Loucy (cell line): ENCODE data around the gene ARL6IP4.

Source experiments
- H2AFZ ChIP-seq: fragments of 200-600 bp; sonication (generic); 2 replicates; pipeline ENCODE4 v1.6.0; 2016; ENCODE audit warnings: antibody characterized with exemption, mild to moderate bottlenecking, low read length, moderate library complexity
- H3F3A ChIP-seq: fragments of 200-600 bp; 2 replicates; pipeline ENCODE4 v1.6.0; 2016; ENCODE audit warnings: antibody characterized with exemption, low read depth, mild to moderate bottlenecking
- H3K27me3 ChIP-seq: fragments of 200-600 bp; sonication (generic); 2 replicates; pipeline ENCODE4 v1.6.1; 2014; ENCODE audit warnings: low read length, mild to moderate bottlenecking; ENCODE audit not compliant: insufficient read depth, poor library complexity, severe bottlenecking
- H3K36me3 ChIP-seq: fragments of 200-600 bp; sonication (generic); 2 replicates; pipeline ENCODE4 v1.6.1; 2016; ENCODE audit warnings: low read length; ENCODE audit not compliant: insufficient read depth
- H3K4me1 ChIP-seq: fragments of 200-600 bp; sonication (generic); 2 replicates; pipeline ENCODE4 v1.5.1; 2014; ENCODE audit warnings: low read length, mild to moderate bottlenecking; ENCODE audit not compliant: insufficient read depth, poor library complexity, severe bottlenecking
- H3K4me2 ChIP-seq: fragments of 200-600 bp; sonication (generic); 2 replicates; pipeline ENCODE4 v1.6.0; 2014; ENCODE audit warnings: antibody characterized with exemption, low read length, low read depth, mild to moderate bottlenecking; ENCODE audit not compliant: poor library complexity, severe bottlenecking
- H3K4me3 ChIP-seq: fragments of 200-600 bp; sonication (generic); 2 replicates; pipeline ENCODE4 v1.5.1; 2014; ENCODE audit warnings: low read length, mild to moderate bottlenecking, mixed read lengths; ENCODE audit not compliant: poor library complexity, severe bottlenecking
- H3K79me2 ChIP-seq: fragments of 200-600 bp; sonication (generic); 2 replicates; pipeline ENCODE4 v1.6.1; 2014; ENCODE audit warnings: low read length; ENCODE audit not compliant: insufficient read depth
- H3K9ac ChIP-seq: fragments of 200-600 bp; sonication (generic); 2 replicates; pipeline ENCODE4 v1.6.0; 2014; ENCODE audit warnings: mild to moderate bottlenecking, low read depth, low read length, moderate library complexity; ENCODE audit not compliant: poor library complexity, severe bottlenecking
- H3K9me2 ChIP-seq: fragments of 200-600 bp; sonication (generic); replicated peaks from 2 replicates; pipeline ENCODE4 v1.6.1; 2016; ENCODE audit warnings: low read depth, low read length, mixed read lengths
- H3K9me3 ChIP-seq: fragments of 200-600 bp; sonication (generic); 2 replicates; pipeline ENCODE4 v1.6.1; 2014; ENCODE audit warnings: mild to moderate bottlenecking, antibody characterized with exemption, low read length, low read depth; ENCODE audit not compliant: insufficient read depth
- H4K20me1 ChIP-seq: fragments of 200-600 bp; sonication (generic); 2 replicates; pipeline ENCODE4 v1.6.0; 2014; ENCODE audit warnings: antibody characterized with exemption, low read length, mild to moderate bottlenecking; ENCODE audit not compliant: insufficient read depth, poor library complexity, severe bottlenecking
- EZH2phosphoT487 ChIP-seq: fragments of 200-600 bp; IDR thresholded peaks from 2 replicates; pipeline ENCODE4 v1.6.1; 2018; ENCODE audit warnings: antibody characterized with exemption, mild to moderate bottlenecking, moderate library complexity, borderline replicate concordance
- TF ChIP-seq, protein P1 (sequence below): fragments of 200-600 bp; sonication (generic); conservative IDR thresholded peaks from 2 replicates; pipeline ENCODE4 v1.5.1; 2014; ENCODE audit warnings: mild to moderate bottlenecking, antibody characterized with exemption, low read length

Gene ARL6IP4

DNA sequence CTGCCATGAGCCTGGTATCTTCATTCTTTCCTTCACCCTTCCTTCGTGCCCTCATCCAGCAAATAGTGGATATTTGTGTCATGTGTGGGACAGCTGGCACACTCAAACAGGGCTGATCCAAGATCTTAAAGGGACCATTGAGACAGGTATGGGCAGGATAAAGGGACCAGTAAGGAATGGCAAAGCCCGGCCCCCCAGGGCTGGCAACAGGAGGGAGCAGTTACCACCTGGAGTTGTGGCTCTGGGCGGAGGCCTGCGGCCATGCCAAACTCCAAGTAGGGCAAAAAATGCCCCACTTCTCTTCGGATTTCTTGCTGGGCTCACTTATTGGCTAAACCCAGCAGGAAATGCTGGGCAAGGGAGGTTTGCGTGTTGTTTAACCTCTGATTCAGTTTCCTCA lies 3.3 kb upstream of the ARL6IP4 start:
- H3K79me2 ChIP-seq, result peaks cover 68% of the 10 kb centered on the region
- H3K4me2 ChIP-seq, result peak overlapping the region; percentile 96
- H3K4me3 ChIP-seq, result peak overlapping the region; percentile 98
- peaks cover 19% of the 10 kb centered on the region for H3K4me1 ChIP-seq
- no peak overlapping the region for H2AFZ ChIP-seq
- H3K27me3 ChIP-seq, result no peaks in the 10 kb centered on the region
- no peak for TF ChIP-seq EZH2phosphoT487
- TF ChIP-seq, protein P1, sequence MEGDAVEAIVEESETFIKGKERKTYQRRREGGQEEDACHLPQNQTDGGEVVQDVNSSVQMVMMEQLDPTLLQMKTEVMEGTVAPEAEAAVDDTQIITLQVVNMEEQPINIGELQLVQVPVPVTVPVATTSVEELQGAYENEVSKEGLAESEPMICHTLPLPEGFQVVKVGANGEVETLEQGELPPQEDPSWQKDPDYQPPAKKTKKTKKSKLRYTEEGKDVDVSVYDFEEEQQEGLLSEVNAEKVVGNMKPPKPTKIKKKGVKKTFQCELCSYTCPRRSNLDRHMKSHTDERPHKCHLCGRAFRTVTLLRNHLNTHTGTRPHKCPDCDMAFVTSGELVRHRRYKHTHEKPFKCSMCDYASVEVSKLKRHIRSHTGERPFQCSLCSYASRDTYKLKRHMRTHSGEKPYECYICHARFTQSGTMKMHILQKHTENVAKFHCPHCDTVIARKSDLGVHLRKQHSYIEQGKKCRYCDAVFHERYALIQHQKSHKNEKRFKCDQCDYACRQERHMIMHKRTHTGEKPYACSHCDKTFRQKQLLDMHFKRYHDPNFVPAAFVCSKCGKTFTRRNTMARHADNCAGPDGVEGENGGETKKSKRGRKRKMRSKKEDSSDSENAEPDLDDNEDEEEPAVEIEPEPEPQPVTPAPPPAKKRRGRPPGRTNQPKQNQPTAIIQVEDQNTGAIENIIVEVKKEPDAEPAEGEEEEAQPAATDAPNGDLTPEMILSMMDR, result no peak
- no peaks in the 10 kb centered on the region for H3F3A ChIP-seq
- H3K9ac ChIP-seq, result no peak overlapping the region
- peaks cover 16% of the 10 kb centered on the region for H4K20me1 ChIP-seq
- no peaks in the 10 kb centered on the region for H3K36me3 ChIP-seq
- H3K9me3 ChIP-seq, result no peaks in the 10 kb centered on the region
- no peaks in the 10 kb centered on the region for H3K9me2 ChIP-seq

DNA sequence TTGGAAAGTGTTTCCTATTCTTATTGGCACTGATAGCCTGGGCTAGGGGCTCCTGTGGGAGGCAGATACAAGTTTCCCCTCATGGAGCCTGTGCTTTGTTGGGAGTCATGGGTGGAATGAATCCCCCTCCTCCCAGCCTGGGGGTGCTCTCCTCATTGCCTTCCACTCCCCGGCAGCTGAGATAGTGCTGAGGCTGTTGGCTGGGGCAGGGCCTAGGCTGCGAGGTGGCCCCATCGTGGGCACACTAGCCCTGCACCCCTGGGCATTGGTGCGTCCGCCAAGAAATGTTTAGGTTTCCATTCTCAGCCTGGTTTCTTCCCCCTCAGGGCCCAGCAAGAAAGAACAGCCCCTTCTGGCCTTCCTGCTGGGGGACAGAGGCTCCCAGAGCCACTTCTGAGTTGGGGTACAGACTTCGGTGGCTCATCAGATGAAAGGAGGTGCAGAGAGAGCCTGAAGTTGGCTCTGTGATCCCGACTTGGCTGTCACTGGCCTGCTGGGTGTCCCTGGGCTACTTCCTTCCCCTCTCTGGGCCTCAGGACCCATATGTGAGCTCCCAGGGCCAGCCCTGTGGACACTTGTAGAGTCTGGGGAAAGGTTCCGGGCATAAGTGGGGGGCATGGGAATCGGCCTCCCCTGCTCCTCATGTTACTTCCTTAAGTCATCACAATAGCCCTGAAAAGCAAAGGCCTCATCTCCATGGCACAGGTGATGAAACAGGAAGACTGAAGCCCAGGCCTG lies 2.7 kb upstream of the ARL6IP4 start:
- Histone ChIP-seq H3K4me1 (peaks cover 25% of the 10 kb centered on the region), H3K27me3 (no peaks in the 10 kb centered on the region), H3K9me2 (no peaks in the 10 kb centered on the region), H3K4me2 (peak overlapping the region; percentile 96), H3K36me3 (0 out of 2 replicates have a peak, but pooled peaks cover 2% of the 10 kb centered on the region), H3K9me3 (no peaks in the 10 kb centered on the region), H3K79me2 (peaks cover 75% of the 10 kb centered on the region), H2AFZ (no peak overlapping the region), H3K9ac (no peak overlapping the region), H3F3A (no peaks in the 10 kb centered on the region), H4K20me1 (peaks cover 22% of the 10 kb centered on the region), H3K4me3 (no peak overlapping the region)
- no peak for TF ChIP-seq EZH2phosphoT487
- TF ChIP-seq, protein P1, result no peak

DNA sequence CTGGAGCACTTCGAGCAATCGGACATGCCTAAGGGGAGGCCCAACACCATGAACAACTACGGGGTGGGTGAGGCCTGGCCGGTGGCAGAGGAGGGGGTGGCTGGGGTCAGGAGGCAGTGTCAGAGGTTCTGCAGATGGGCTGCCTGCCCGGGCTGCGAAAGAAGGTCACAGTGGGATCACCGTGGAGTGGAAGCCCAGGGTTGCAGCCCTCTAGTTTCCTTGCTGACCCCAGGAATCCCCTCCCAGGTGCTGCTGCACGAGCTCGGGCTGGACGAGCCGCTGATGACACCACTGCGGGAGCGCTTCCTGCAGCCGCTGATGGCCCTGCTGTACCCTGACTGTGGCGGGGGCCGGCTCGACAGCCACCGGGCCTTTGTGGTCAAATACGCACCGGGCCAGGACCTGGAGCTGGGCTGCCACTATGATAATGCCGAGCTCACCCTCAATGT lies 1.9 kb upstream of the ARL6IP4 start:
- Histone ChIP-seq H3F3A (no peaks in the 10 kb centered on the region), H3K36me3 (0 out of 2 replicates have a peak, but pooled peaks cover 5% of the 10 kb centered on the region), H3K27me3 (no peaks in the 10 kb centered on the region), H3K4me2 (peak overlapping the region; percentile 96), H3K4me3 (no peak overlapping the region), H3K9me2 (no peaks in the 10 kb centered on the region), H3K9me3 (no peaks in the 10 kb centered on the region), H3K9ac (no peak overlapping the region), H4K20me1 (peaks cover 29% of the 10 kb centered on the region), H3K79me2 (peaks cover 80% of the 10 kb centered on the region), H3K4me1 (peaks cover 33% of the 10 kb centered on the region), H2AFZ (no peak overlapping the region)
- TF ChIP-seq EZH2phosphoT487, result no peak
- TF ChIP-seq, protein P1, result no peak
